Measurements from ENCODE around the gene THYN1. TPM values are rescaled to one million over a fixed set of nuclear protein-coding genes. Genes with fewer than 3 reads are reported as not detected.

Gene THYN1
- total and polyA plus RNA-seq, 7 experiments from 2014 or later: 34.4 to 166 (median 62.7) TPM

DNA sequence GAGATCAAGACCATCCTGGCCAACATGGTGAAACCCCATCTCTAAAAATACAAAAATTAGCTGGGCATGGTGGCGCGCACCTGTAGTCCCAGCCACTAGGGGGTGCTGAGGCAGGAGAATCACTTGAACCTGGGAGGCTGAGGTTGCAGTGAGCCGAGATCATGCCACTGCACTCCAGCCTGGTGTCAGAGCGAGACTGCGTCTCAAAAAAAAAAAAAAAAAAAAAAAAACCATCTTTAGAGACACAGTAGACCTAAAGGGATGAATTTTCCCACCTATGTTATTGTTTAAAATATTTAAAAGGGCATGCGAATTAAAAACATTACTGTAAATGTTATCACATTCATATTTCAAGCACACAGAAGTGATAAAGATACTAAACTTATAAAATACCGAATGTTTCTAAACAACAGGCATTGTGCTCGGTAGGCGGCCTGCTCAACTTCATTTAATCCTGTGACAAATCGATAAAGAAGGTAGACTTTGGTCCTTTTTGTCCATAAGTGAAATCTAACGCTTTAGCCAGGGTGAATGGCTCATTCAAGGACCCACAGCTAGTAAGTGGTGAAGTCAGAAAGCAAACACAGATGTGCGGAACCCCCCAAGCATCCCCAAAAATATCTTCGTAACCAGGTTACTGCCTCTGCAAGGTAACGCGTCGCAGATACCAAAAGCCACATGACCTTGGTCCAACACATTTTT is 45.5 kb downstream of the THYN1 start:
- Histone ChIP-seq H3K27me3 (ENCODE audit: control insufficient read depth in 2 of 2, insufficient read depth in 2 of 2, low read length in 2 of 2) (no peaks in the 10 kb centered on the region), H3K4me1 (ENCODE audit: control insufficient read depth in 2 of 2, insufficient read depth in 2 of 2, low read length in 2 of 2) (no peaks in the 10 kb centered on the region), H3K36me3 (ENCODE audit: control insufficient read depth in 2 of 3, insufficient read depth in 3 of 3, low read length in 3 of 3) (peaks cover 0 to 55% (median 15%) of the 10 kb centered on the region in 3 experiments), H3K4me3 (ENCODE audit: low read length) (no peak overlapping the region), H3K9me3 (ENCODE audit: control insufficient read depth in 2 of 3, low read length in 3 of 3) (no peaks in the 10 kb centered on the region), H3K27ac (ENCODE audit: low read depth, low read length) (no peak overlapping the region)
- DNase-seq (peak; percentile 36 to 67 (median 62)), ATAC-seq (no peak)
- CTCF ChIA-PET: interaction anchor here (0.7 to 1.1 kb wide), 10 partner anchors 9 to 163 kb away, joined by 3 to 5 read pairs (median 4); partner anchors contain the start of genes ACAD8 and GLB1L3
- Mint-ChIP-seq H3K27ac (no peak overlapping the region), H3K9me3 (no peaks in the 10 kb centered on the region), H3K27me3 (no peaks in the 10 kb centered on the region), H3K36me3 (peaks cover 11 to 66% (median 38%) of the 10 kb centered on the region in 5 donors), H3K4me3 (peak overlapping the region in 1 of 10 donors; percentile 34), H3K4me1 (peaks cover 2 to 14% (median 7%) of the 10 kb centered on the region in 7 donors)
- intact Hi-C loops (cut with micrococcal nuclease): loop anchor here (1.0 to 5.0 kb wide), 7 partner anchors 16 to 240 kb away; partner anchors contain the start of genes ACAD8 (in 1 of the 2), GLB1L2 (in 1 of the 2), GLB1L3 (in 1 of the 2) and NCAPD3 (in 1 of the 2)
- POLR2A ChIA-PET: interaction anchor here (0.7 to 0.9 kb wide), 2 partner anchors 12 to 17 kb away, joined by 3 read pairs; partner anchors contain the start of gene VPS26B

DNA sequence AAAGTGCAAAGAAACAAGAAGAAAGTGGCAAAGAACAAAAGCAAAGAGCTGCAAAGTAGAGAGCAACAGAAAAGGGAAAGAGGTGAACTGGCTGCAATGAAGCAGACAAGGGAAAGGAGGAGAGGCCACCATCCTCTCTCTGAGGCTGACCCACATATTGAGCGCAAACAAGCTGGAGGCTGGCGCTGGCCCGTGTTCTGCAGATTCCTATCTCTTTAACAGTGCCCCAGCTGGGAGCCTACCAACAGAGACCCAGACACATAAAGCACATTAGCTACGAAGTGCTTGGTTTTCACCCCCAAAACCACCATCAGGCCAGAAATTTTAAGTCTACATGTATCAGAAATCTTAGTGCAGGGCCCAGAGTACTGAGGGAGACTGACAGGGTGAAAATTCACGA is 47.0 kb downstream of the THYN1 start:
- intact Hi-C loops (cut with micrococcal nuclease): loop anchor here (2.0 to 5.0 kb wide), 3 partner anchors 47 to 241 kb away; partner anchors contain the start of genes ACAD8 (in 1 of the 2), GLB1L2 (in 1 of the 2) and THYN1 (in 1 of the 2)
- Mint-ChIP-seq H3K9me3 (no peaks in the 10 kb centered on the region), H3K27me3 (no peaks in the 10 kb centered on the region), H3K4me3 (no peak overlapping the region), H3K4me1 (peaks cover 0 to 6% (median 0%) of the 10 kb centered on the region in 7 donors), H3K36me3 (peaks cover 12 to 65% (median 39%) of the 10 kb centered on the region in 5 donors), H3K27ac (no peak overlapping the region)
- Histone ChIP-seq H3K4me3 (ENCODE audit: low read length) (no peak overlapping the region), H3K9me3 (ENCODE audit: control insufficient read depth in 2 of 3, low read length in 3 of 3) (no peaks in the 10 kb centered on the region), H3K36me3 (ENCODE audit: control insufficient read depth in 2 of 3, insufficient read depth in 3 of 3, low read length in 3 of 3) (peaks cover 0 to 70% (median 22%) of the 10 kb centered on the region in 3 experiments), H3K4me1 (ENCODE audit: control insufficient read depth in 2 of 2, insufficient read depth in 2 of 2, low read length in 2 of 2) (no peaks in the 10 kb centered on the region), H3K27ac (ENCODE audit: low read depth, low read length) (no peak overlapping the region), H3K27me3 (ENCODE audit: control insufficient read depth in 2 of 2, insufficient read depth in 2 of 2, low read length in 2 of 2) (no peaks in the 10 kb centered on the region)
- CTCF ChIA-PET: interaction anchor here (0.9 kb wide), 1 partner anchor 70 kb away, joined by 3 read pairs; the partner anchor contains the start of gene GLB1L3
- DNase-seq (no peak), ATAC-seq (no peak)
- POLR2A ChIA-PET: no interaction called here

DNA sequence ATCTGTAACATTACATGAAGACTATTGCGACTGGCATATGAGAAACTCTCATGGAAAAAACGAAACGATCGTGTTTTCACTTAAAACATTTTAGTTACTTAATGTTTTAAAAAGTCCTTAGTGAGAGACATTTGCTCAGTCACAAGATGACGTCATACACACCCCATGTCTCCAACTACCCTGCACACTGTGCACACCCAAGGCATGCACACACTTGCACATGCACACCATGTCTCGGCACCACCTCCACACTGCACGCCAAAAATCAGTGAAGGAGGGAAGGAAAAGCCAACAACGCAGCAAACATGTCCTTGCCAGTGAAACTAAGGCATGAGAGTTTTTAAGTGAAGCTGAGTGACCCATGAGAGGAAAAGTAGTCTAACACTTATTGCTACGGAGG is 47.4 kb downstream of the THYN1 start:
- peaks cover 14 to 70% (median 39%) of the 10 kb centered on the region in 5 donors for H3K36me3 Mint-ChIP-seq

DNA sequence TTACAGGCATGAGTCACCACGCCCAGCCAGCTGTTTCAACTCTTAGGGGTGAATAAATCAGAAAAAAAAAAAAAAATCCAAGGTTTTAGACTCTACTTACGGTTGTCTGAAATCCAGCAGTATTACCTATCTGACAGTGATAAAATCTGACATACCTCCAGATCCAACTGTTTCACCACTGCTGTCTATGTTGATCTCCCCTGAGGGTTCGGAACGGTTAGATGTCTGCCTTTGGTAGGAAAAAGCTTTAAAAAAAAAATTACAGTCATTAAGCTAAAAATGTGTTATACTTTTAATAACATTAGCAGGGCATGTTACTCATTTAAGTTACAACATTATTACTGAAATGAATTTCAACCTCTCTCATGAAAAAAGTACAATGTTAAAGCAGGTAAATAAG is 50.5 kb downstream of the THYN1 start:
- peaks cover 0 to 7% (median 0%) of the 10 kb centered on the region in 7 donors for H3K4me1 Mint-ChIP-seq
- H3K36me3 Mint-ChIP-seq: peaks cover 27 to 77% (median 50%) of the 10 kb centered on the region in 5 donors
- no peaks in the 10 kb centered on the region for H3K27me3 Mint-ChIP-seq
- no peaks in the 10 kb centered on the region for H3K27me3 ChIP-seq (ENCODE audit: control insufficient read depth in 2 of 2, insufficient read depth in 2 of 2, low read length in 2 of 2)
- ATAC-seq (no peak), DNase-seq (no peak)
- no peak overlapping the region for H3K27ac ChIP-seq (ENCODE audit: low read depth, low read length)
- H3K4me3 Mint-ChIP-seq: no peak overlapping the region
- POLR2A ChIA-PET: no interaction called here
- CTCF ChIA-PET: no interaction called here
- H3K4me3 ChIP-seq (ENCODE audit: low read length): no peak overlapping the region
- H3K9me3 Mint-ChIP-seq: no peaks in the 10 kb centered on the region
- H3K27ac Mint-ChIP-seq: no peak overlapping the region
- intact Hi-C loops (cut with micrococcal nuclease): no loop called here
- H3K36me3 ChIP-seq (ENCODE audit: control insufficient read depth in 2 of 3, insufficient read depth in 3 of 3, low read length in 3 of 3): peaks cover 0 to 65% (median 10%) of the 10 kb centered on the region in 3 experiments
- H3K9me3 ChIP-seq (ENCODE audit: control insufficient read depth in 2 of 3, low read length in 3 of 3): no peaks in the 10 kb centered on the region
- no peaks in the 10 kb centered on the region for H3K4me1 ChIP-seq (ENCODE audit: control insufficient read depth in 2 of 2, insufficient read depth in 2 of 2, low read length in 2 of 2)

More for the DNA sequence above, 47.4 kb downstream of the THYN1 start:
- ChIA-PET POLR2A (no interaction called here), CTCF (interaction anchor here (0.9 kb wide), 1 partner anchor 71 kb away, joined by 3 read pairs; the partner anchor contains the start of gene GLB1L3)
- Mint-ChIP-seq H3K27ac (no peak overlapping the region), H3K4me3 (no peak overlapping the region), H3K4me1 (peaks cover 0 to 4% (median 0%) of the 10 kb centered on the region in 7 donors), H3K27me3 (no peaks in the 10 kb centered on the region), H3K9me3 (no peaks in the 10 kb centered on the region)
- Histone ChIP-seq H3K9me3 (ENCODE audit: control insufficient read depth in 2 of 3, low read length in 3 of 3) (no peaks in the 10 kb centered on the region), H3K36me3 (ENCODE audit: control insufficient read depth in 2 of 3, insufficient read depth in 3 of 3, low read length in 3 of 3) (peaks cover 0 to 72% (median 22%) of the 10 kb centered on the region in 3 experiments), H3K27me3 (ENCODE audit: control insufficient read depth in 2 of 2, insufficient read depth in 2 of 2, low read length in 2 of 2) (no peaks in the 10 kb centered on the region), H3K27ac (ENCODE audit: low read depth, low read length) (no peak overlapping the region), H3K4me1 (ENCODE audit: control insufficient read depth in 2 of 2, insufficient read depth in 2 of 2, low read length in 2 of 2) (no peaks in the 10 kb centered on the region), H3K4me3 (ENCODE audit: low read length) (no peak overlapping the region)
- intact Hi-C loops (cut with micrococcal nuclease): loop anchor here (2.0 to 5.0 kb wide), 3 partner anchors 47 to 242 kb away; partner anchors contain the start of genes ACAD8 (in 1 of the 2), GLB1L2 (in 1 of the 2) and THYN1 (in 1 of the 2)
- DNase-seq (no peak), ATAC-seq (no peak)

DNA sequence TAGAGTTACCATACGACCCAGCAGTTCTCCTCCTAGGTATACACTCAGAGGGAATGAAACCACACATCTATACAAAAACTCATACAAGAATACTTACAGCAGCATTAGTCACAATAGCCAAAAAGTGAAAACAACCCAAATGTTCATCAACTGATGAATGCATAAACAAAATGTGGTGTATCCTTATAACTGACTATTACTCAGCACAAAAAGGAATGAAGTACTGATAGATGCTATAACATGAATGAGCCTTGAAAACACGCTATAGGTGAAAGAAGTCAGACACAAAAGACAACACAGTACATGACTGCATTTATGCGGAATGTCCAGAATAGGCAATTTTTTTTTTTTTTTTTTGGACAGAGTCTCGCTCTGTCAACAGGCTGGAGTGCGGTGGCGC is 52.5 kb downstream of the THYN1 start:
- intact Hi-C loops (cut with micrococcal nuclease): no loop called here
- POLR2A ChIA-PET: no interaction called here
- no peaks in the 10 kb centered on the region for H3K4me1 ChIP-seq (ENCODE audit: control insufficient read depth in 2 of 2, insufficient read depth in 2 of 2, low read length in 2 of 2)
- Mint-ChIP-seq H3K9me3 (no peaks in the 10 kb centered on the region), H3K4me1 (peaks cover 0 to 9% (median 0%) of the 10 kb centered on the region in 7 donors), H3K27me3 (no peaks in the 10 kb centered on the region), H3K36me3 (peaks cover 31 to 79% (median 46%) of the 10 kb centered on the region in 5 donors), H3K27ac (no peak overlapping the region), H3K4me3 (no peak overlapping the region)
- no peak for ATAC-seq
- peaks cover 0 to 54% (median 10%) of the 10 kb centered on the region in 3 experiments for H3K36me3 ChIP-seq (ENCODE audit: control insufficient read depth in 2 of 3, insufficient read depth in 3 of 3, low read length in 3 of 3)
- no peak overlapping the region for H3K4me3 ChIP-seq (ENCODE audit: low read length)
- no peaks in the 10 kb centered on the region for H3K27me3 ChIP-seq (ENCODE audit: control insufficient read depth in 2 of 2, insufficient read depth in 2 of 2, low read length in 2 of 2)
- DNase-seq: no peak
- H3K27ac ChIP-seq (ENCODE audit: low read depth, low read length): no peak overlapping the region
- H3K9me3 ChIP-seq (ENCODE audit: control insufficient read depth in 2 of 3, low read length in 3 of 3): no peaks in the 10 kb centered on the region
- CTCF ChIA-PET: no interaction called here

DNA sequence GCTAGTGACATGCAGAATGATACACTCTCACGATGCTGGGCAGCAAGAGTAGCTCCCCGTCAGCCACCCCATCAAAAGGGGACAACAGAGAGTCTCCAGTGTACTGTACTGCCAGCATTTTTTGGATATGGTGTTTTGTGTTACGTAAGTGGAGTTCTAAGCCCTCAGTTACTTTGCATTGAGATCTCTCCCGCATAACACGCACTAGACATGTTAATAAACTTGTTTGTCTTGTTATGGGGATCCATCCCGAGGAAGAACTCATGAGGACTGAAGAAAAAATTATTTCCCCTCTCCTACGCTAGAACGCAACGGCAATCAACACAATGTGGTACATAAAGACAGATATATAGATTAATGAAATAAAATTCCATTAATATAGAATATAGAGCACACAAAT is 53.6 kb downstream of the THYN1 start:
- Histone ChIP-seq H3K9me3 (ENCODE audit: control insufficient read depth in 2 of 3, low read length in 3 of 3) (no peaks in the 10 kb centered on the region), H3K27ac (ENCODE audit: low read depth, low read length) (no peak overlapping the region), H3K4me3 (ENCODE audit: low read length) (no peak overlapping the region), H3K27me3 (ENCODE audit: control insufficient read depth in 2 of 2, insufficient read depth in 2 of 2, low read length in 2 of 2) (no peaks in the 10 kb centered on the region), H3K36me3 (ENCODE audit: control insufficient read depth in 2 of 3, insufficient read depth in 3 of 3, low read length in 3 of 3) (peaks cover 0 to 57% (median 7%) of the 10 kb centered on the region in 3 experiments), H3K4me1 (ENCODE audit: control insufficient read depth in 2 of 2, insufficient read depth in 2 of 2, low read length in 2 of 2) (no peaks in the 10 kb centered on the region)
- H3K27me3 Mint-ChIP-seq: no peaks in the 10 kb centered on the region
- intact Hi-C loops (cut with micrococcal nuclease): no loop called here
- H3K27ac Mint-ChIP-seq: no peak overlapping the region
- peaks cover 0 to 9% (median 0%) of the 10 kb centered on the region in 7 donors for H3K4me1 Mint-ChIP-seq
- no peak for ATAC-seq
- ChIA-PET CTCF (no interaction called here), POLR2A (no interaction called here)
- H3K9me3 Mint-ChIP-seq: no peaks in the 10 kb centered on the region
- no peak overlapping the region for H3K4me3 Mint-ChIP-seq
- DNase-seq: no peak
- peaks cover 27 to 78% (median 44%) of the 10 kb centered on the region in 5 donors for H3K36me3 Mint-ChIP-seq

Measured in naive thymus-derived CD4-positive, alpha-beta T cell (primary cell).